Neural cell (in vitro differentiated cells): ENCODE measurements around the gene PPIL4. TPM values are rescaled to one million over a fixed set of nuclear protein-coding genes. Genes with fewer than 3 reads are reported as not detected.

ENCODE experiments used
- H2AFZ ChIP-seq: fragments of 200-600, 300-800 bp; sonication (generic), shearing (Covaris generic); 2 replicates; pipeline ENCODE4 v1.6.0; 2014; ENCODE audit warnings: low read depth, mild to moderate bottlenecking, antibody characterized with exemption, low read length, moderate library complexity
- H3F3A ChIP-seq: fragments of 200-600 bp; shearing (Covaris generic); 2 replicates; pipeline ENCODE4 v1.6.1; 2016; ENCODE audit warnings: mild to moderate bottlenecking, moderate library complexity, mixed read lengths, antibody characterized with exemption, low read length; ENCODE audit not compliant: insufficient read depth, poor library complexity, severe bottlenecking
- H3K27ac ChIP-seq: fragments of 200-600, 300-800 bp; sonication (generic), shearing (Covaris generic); 2 replicates; pipeline ENCODE4 v1.5.1; 2014; ENCODE audit warnings: mild to moderate bottlenecking, low read length, moderate library complexity
- H3K27me3 ChIP-seq: fragments of 300-800, 200-600 bp; sonication (generic), shearing (Covaris generic); 2 replicates; pipeline ENCODE4 v1.6.0; 2014; ENCODE audit warnings: mild to moderate bottlenecking, low read depth, low read length, moderate library complexity; ENCODE audit not compliant: insufficient read depth
- H3K36me3 ChIP-seq: fragments of 300-800, 200-600 bp; sonication (generic), shearing (Covaris generic); 2 replicates; pipeline ENCODE4 v1.5.1; 2014; ENCODE audit warnings: mild to moderate bottlenecking, antibody characterized with exemption, low read length, moderate library complexity; ENCODE audit not compliant: insufficient read depth
- H3K4me2 ChIP-seq: fragments of 300-800, 200-600 bp; sonication (generic), shearing (Covaris generic); 2 replicates; pipeline ENCODE4 v1.6.0; 2014; ENCODE audit warnings: mild to moderate bottlenecking, low read length
- H3K4me3 ChIP-seq: fragments of 300-800, 200-600 bp; sonication (generic), shearing (Covaris generic); 2 replicates; pipeline ENCODE4 v1.5.1; 2014; ENCODE audit warnings: mild to moderate bottlenecking, low read length, moderate library complexity
- H3K79me2 ChIP-seq: fragments of 200-600 bp; shearing (Covaris generic); replicated peaks from 2 replicates; pipeline ENCODE4 v1.6.0; 2014; ENCODE audit warnings: mild to moderate bottlenecking, low read length, moderate library complexity; ENCODE audit not compliant: insufficient read depth
- H3K9ac ChIP-seq: fragments of 300-800, 200-600 bp; sonication (generic), shearing (Covaris generic); 2 replicates; pipeline ENCODE4 v1.6.1; 2016; ENCODE audit warnings: mild to moderate bottlenecking, low read length, mixed read lengths
- H3K9me2 ChIP-seq: fragments of 200-600 bp; shearing (Covaris generic); 2 replicates; pipeline ENCODE4 v1.6.1; 2016; ENCODE audit warnings: mild to moderate bottlenecking, low read length, mixed read lengths; ENCODE audit not compliant: insufficient read depth
- H3K9me3 ChIP-seq: fragments of 200-600, 300-800 bp; sonication (generic), shearing (Covaris generic); 2 replicates; pipeline ENCODE4 v1.6.1; 2016; ENCODE audit warnings: mild to moderate bottlenecking, mixed run types, low read length, moderate library complexity, mixed read lengths
- H4K20me1 ChIP-seq: fragments of 200-600 bp; shearing (Covaris generic); 2 replicates; pipeline ENCODE4 v1.6.1; 2016; ENCODE audit warnings: mild to moderate bottlenecking, mixed run types; ENCODE audit not compliant: insufficient read depth
- CTCF ChIP-seq: fragments of 450-650 bp; IDR thresholded peaks from 2 replicates; pipeline ENCODE4 v1.5.1; 2014; ENCODE audit warnings: antibody characterized with exemption, mild to moderate bottlenecking, moderate library complexity; ENCODE audit not compliant: poor library complexity, severe bottlenecking
- EP300 ChIP-seq: fragments of 450-650 bp; conservative IDR thresholded peaks from 2 replicates; pipeline ENCODE4 v1.6.1; 2014; ENCODE audit warnings: antibody characterized with exemption, mild to moderate bottlenecking, moderate library complexity; ENCODE audit not compliant: poor library complexity, severe bottlenecking
- EZH2 ChIP-seq: fragments of 200-600, 300-800 bp; shearing (Covaris generic), sonication (generic); IDR thresholded peaks from 2 replicates; pipeline ENCODE4 v1.6.1; 2014; ENCODE audit warnings: antibody characterized with exemption, low read length, borderline replicate concordance, mild to moderate bottlenecking; ENCODE audit not compliant: insufficient read depth, poor library complexity, severe bottlenecking
- MXI1 ChIP-seq: fragments of 450-650 bp; conservative IDR thresholded peaks from 2 replicates; pipeline ENCODE4 v1.6.1; 2014; ENCODE audit warnings: antibody characterized with exemption, mild to moderate bottlenecking; ENCODE audit not compliant: poor library complexity, severe bottlenecking
- POLR2AphosphoS5 ChIP-seq: IDR thresholded peaks from 2 replicates; pipeline ENCODE4 v1.6.1; 2012
- RAD21 ChIP-seq: fragments of 450-650 bp; conservative IDR thresholded peaks from 2 replicates; pipeline ENCODE4 v1.6.1; 2014; ENCODE audit warnings: antibody characterized with exemption, mild to moderate bottlenecking, moderate library complexity
- REST ChIP-seq: IDR thresholded peaks from 2 replicates; pipeline ENCODE4 v1.6.1; 2012; ENCODE audit warnings: borderline replicate concordance
- SMC3 ChIP-seq: fragments of 450-650 bp; conservative IDR thresholded peaks from 2 replicates; pipeline ENCODE4 v1.6.1; 2014; ENCODE audit warnings: antibody characterized with exemption, mild to moderate bottlenecking, moderate library complexity; ENCODE audit not compliant: poor library complexity
- TAF1 ChIP-seq: IDR thresholded peaks from 2 replicates; pipeline ENCODE4 v1.6.1; 2012; ENCODE audit warnings: low read depth
- polyA plus RNA-seq: library from polyadenylated mRNA; depleted of rRNA; stranded (reverse); fragments of >200 nt; gene quantifications from 2 replicates; pipeline ENCODE4 v1.2.3, GENCODE V29; 2014

PPIL4 gene
- polyA plus RNA-seq, 1 donor from 2014 or later: 57.2 TPM

DNA sequence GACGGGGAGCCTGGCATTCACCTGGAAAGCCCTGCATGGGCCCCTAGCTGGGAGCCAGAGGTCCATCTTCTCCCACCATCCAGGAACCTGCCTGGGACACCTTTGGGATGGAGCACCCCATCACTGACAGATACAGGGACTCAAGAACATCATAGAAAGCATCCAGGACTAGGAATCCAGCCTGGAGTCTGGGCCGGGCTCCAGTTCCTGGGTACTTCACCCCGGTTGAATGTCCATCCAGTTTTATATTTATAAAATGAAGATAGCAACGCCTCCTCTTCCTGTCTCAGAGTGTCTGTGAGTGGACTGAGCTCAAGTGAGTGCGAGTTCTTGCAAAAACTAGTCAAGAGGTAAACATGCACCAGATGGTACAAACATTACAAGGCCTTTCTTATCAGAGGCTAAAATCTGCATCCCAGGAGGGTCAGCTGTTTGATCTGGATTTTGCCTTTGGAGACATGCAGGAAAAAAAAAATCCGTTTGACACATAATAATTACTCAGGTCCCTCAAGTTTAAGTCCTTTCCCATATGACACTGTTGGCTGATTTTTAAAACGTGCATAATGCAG lies 88.4 kb downstream of the PPIL4 start:
- H3K27me3 ChIP-seq: peaks cover 4% of the 10 kb centered on the region
- no peak overlapping the region for H2AFZ ChIP-seq
- no peaks in the 10 kb centered on the region for H3F3A ChIP-seq
- no peak overlapping the region for H3K4me2 ChIP-seq
- H3K9me3 ChIP-seq: no peaks in the 10 kb centered on the region
- no peak overlapping the region for H3K27ac ChIP-seq
- no peaks in the 10 kb centered on the region for H4K20me1 ChIP-seq
- H3K9me2 ChIP-seq: no peaks in the 10 kb centered on the region
- H3K79me2 ChIP-seq: no peaks in the 10 kb centered on the region
- H3K4me3 ChIP-seq: no peak overlapping the region
- no peak for TF ChIP-seq TAF1
- no peak for TF ChIP-seq MXI1
- no peak for TF ChIP-seq CTCF
- TF ChIP-seq EZH2: no peak
- no peaks in the 10 kb centered on the region for H3K36me3 ChIP-seq
- H3K9ac ChIP-seq: no peak overlapping the region

DNA sequence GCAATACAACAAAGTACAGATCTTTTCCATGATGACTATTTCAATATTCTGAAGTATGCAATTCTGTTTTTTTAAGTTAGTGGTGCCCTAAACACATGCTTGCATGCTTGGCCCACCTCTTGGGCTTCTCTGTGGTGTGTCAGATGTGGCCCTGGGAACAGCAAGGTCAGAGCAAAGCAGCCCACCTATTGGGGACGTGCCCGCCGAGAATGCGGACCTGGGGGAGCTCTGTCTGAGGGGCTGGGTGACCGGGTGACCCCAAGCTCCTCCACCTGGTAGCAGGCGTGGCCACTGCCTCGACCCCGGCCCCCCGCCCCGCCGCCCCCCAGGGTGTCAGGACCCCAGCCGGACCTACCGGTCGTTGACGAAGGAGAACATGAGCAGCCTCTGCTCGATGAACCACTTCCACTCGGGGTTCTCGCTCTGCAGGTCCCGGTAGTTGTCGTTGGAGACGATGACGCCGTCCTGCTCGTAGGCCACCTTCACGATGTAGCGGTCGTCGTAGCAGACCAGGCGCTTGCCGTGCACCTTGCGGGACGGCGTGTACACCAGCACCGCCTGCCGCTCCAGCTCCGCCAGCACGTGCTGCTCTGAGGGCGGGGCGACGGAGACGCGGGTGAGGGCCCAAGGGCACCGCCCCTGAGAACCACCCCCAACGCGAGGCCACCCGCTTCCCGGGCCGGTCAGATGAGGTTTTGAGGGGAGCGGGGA lies 89.4 kb downstream of the PPIL4 start:
- peaks cover 14% of the 10 kb centered on the region for H3K27me3 ChIP-seq
- TF ChIP-seq CTCF (no peak), REST (no peak), EZH2 (no peak), SMC3 (no peak), POLR2AphosphoS5 (no peak), EP300 (no peak), TAF1 (no peak), RAD21 (no peak)
- no peaks in the 10 kb centered on the region for H3K36me3 ChIP-seq
- H3K79me2 ChIP-seq: no peaks in the 10 kb centered on the region
- H3K9ac ChIP-seq: no peak overlapping the region
- H3K4me3 ChIP-seq: no peak overlapping the region
- H2AFZ ChIP-seq: no peak overlapping the region
- H3K4me2 ChIP-seq: no peak overlapping the region
- no peaks in the 10 kb centered on the region for H3K9me2 ChIP-seq
- no peaks in the 10 kb centered on the region for H3K9me3 ChIP-seq
- H3F3A ChIP-seq: no peaks in the 10 kb centered on the region
- no peak overlapping the region for H3K27ac ChIP-seq
- H4K20me1 ChIP-seq: no peaks in the 10 kb centered on the region
